BJ (cell line): ENCODE results near the gene SELPLG. TPM values are rescaled to one million over a fixed set of nuclear protein-coding genes. Genes with fewer than 3 reads are reported as not detected.

ENCODE experiments used
- CTCF ChIA-PET: fragments of 350-600 bp; formaldehyde crosslinking; extraction: SDS; loops from one replicate; lab custom pipeline; 2021; ENCODE audit warnings: antibody characterized with exemption, inconsistent platforms; lab: Yijun Ruan, JAX
- POLR2A ChIA-PET: fragments of 300-600 bp; sonication (Branson Sonifier 250); formaldehyde crosslinking; extraction: SDS; loops from one replicate; lab custom pipeline; 2021; ENCODE audit warnings: antibody characterized with exemption; lab: Charles Lee
- DNase-seq: peaks from one replicate; pipeline ENCODE4 v3.0.0-alpha.2; 2011; ENCODE audit warnings: low read depth
- H3K27me3 ChIP-seq: 2 replicates; pipeline ENCODE4 v1.6.0; 2011; ENCODE audit warnings: low read length; ENCODE audit not compliant: control insufficient read depth, insufficient read depth
- H3K36me3 ChIP-seq: 2 replicates; pipeline ENCODE4 v1.5.1; 2011; ENCODE audit warnings: low read length; ENCODE audit not compliant: control insufficient read depth, insufficient read depth
- H3K4me3 ChIP-seq: 2 replicates; pipeline ENCODE4 v1.5.1; 2011; ENCODE audit warnings: low read depth, mild to moderate bottlenecking, control low read depth, low read length
- polyA plus RNA-seq: library from polyadenylated mRNA; depleted of rRNA; stranded (reverse); fragments of >200 nt; gene quantifications from 2 replicates; pipeline ENCODE4 v1.2.3, GENCODE V29; 2011
- TF ChIP-seq, protein P1 (sequence below): IDR thresholded peaks from 2 replicates; pipeline ENCODE4 v1.5.1; 2011; ENCODE audit warnings: low read depth, mild to moderate bottlenecking, control low read depth, inconsistent platforms, low read length, moderate library complexity; ENCODE audit not compliant: insufficient read depth

SELPLG gene
- polyA plus RNA-seq, 1 experiment: 8.1 TPM

GRCh38 chr12:108676707-108677106, 43.0 kb upstream of the SELPLG start:
- Histone ChIP-seq H3K36me3 (peaks cover 5% of the 10 kb centered on the region), H3K4me3 (no peak overlapping the region), H3K27me3 (no peaks in the 10 kb centered on the region)
- CTCF ChIA-PET: interaction anchor here (0.7 kb wide), 1 partner anchor 12 kb away, joined by 3 read pairs; no protein-coding TSS in a partner anchor
- DNase-seq: no peak
- POLR2A ChIA-PET: no interaction called here
- TF ChIP-seq, protein P1, sequence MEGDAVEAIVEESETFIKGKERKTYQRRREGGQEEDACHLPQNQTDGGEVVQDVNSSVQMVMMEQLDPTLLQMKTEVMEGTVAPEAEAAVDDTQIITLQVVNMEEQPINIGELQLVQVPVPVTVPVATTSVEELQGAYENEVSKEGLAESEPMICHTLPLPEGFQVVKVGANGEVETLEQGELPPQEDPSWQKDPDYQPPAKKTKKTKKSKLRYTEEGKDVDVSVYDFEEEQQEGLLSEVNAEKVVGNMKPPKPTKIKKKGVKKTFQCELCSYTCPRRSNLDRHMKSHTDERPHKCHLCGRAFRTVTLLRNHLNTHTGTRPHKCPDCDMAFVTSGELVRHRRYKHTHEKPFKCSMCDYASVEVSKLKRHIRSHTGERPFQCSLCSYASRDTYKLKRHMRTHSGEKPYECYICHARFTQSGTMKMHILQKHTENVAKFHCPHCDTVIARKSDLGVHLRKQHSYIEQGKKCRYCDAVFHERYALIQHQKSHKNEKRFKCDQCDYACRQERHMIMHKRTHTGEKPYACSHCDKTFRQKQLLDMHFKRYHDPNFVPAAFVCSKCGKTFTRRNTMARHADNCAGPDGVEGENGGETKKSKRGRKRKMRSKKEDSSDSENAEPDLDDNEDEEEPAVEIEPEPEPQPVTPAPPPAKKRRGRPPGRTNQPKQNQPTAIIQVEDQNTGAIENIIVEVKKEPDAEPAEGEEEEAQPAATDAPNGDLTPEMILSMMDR: no peak

GRCh38 chr12:108675792-108676191, 42.1 kb upstream of the SELPLG start:
- CTCF ChIA-PET: no interaction called here
- POLR2A ChIA-PET: no interaction called here
- H3K4me3 ChIP-seq: no peak overlapping the region
- H3K36me3 ChIP-seq: peaks cover 5% of the 10 kb centered on the region
- H3K27me3 ChIP-seq: no peaks in the 10 kb centered on the region
- DNase-seq: no peak
- TF ChIP-seq, protein P1: no peak

DNA sequence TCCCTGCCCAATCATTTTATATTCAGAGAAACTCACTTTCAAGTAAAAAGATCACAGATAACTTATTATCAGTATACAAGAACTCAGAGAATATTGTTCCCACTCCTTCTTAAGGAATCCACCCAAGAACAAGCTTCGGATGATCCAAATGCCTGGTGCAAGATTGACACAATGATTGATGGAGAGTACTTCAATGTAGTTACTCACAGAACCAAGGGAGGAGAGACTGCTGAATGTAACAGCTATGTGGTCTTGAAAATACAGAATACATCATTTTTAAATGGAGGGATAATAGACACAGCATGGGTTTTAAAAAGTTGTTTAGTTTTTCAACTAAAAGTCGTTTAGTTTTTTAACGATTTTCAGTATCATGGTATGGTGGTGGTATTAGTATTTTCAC, 38.4 kb upstream of the SELPLG start:
- H3K36me3 ChIP-seq: peaks cover 3% of the 10 kb centered on the region

GRCh38 chr12:108671110-108671509, 37.4 kb upstream of the SELPLG start:
- ChIA-PET POLR2A (interaction anchor here (0.6 kb wide), 1 partner anchor 41 kb away, joined by 5 read pairs; no protein-coding TSS in a partner anchor), CTCF (interaction anchor here (0.6 to 1.7 kb wide), 2 partner anchors 21 to 54 kb away, joined by 3 to 5 read pairs; no protein-coding TSS in a partner anchor)
- Histone ChIP-seq H3K4me3 (no peak overlapping the region), H3K36me3 (peaks cover 3% of the 10 kb centered on the region), H3K27me3 (no peaks in the 10 kb centered on the region)
- TF ChIP-seq, protein P1: no peak
- no peak for DNase-seq

More for the DNA sequence above, 38.4 kb upstream of the SELPLG start:
- TF ChIP-seq, protein P1: no peak
- ChIA-PET CTCF (interaction anchor here (1.0 to 1.7 kb wide), 3 partner anchors 11 to 131 kb away, joined by 4 to 5 read pairs (median 4); no protein-coding TSS in a partner anchor), POLR2A (no interaction called here)
- Histone ChIP-seq H3K27me3 (no peaks in the 10 kb centered on the region), H3K4me3 (no peak overlapping the region)
- DNase-seq: no peak

- no peak for DNase-seq
- ChIA-PET CTCF (interaction anchor here (1.2 to 8.9 kb wide), 5 partner anchors 10 to 133 kb away, joined by 3 to 108 read pairs (median 3); no protein-coding TSS in a partner anchor), POLR2A (no interaction called here)
- TF ChIP-seq, protein P1: no peak
- no peak overlapping the region for H3K4me3 ChIP-seq
- peaks cover 1% of the 10 kb centered on the region; the same call in 1 of the 2 replicates for H3K36me3 ChIP-seq
- no peaks in the 10 kb centered on the region for H3K27me3 ChIP-seq
These were observed 36.5 kb upstream of the SELPLG start for GRCh38 chr12:108670066-108670631.
